HUDEP-2 (cell line): ENCODE measurements around the gene SEC61B.

Source experiments
- DNase-seq, 76 experiments: peaks; one replicate each; lab custom pipeline; 2025; ENCODE audit not compliant: unreplicated experiment in 76 of 76; lab: John Stamatoyannopoulos, UW

SEC61B gene

GRCh38 chr9:99266255-99267023, 44.4 kb downstream of the SEC61B start:
- DNase-seq, result peak in 63 of 76 experiments; percentile 3 to 69 (median 39)

- DNase-seq, result no peak
These were observed 47.3 kb downstream of the SEC61B start for GRCh38 chr9:99269416-99269815.

- no peak for DNase-seq
These were observed 48.4 kb downstream of the SEC61B start for GRCh38 chr9:99270491-99270890.

GRCh38 chr9:99272836-99273235, 50.8 kb downstream of the SEC61B start:
- DNase-seq, result no peak

- DNase-seq, result no peak
These were observed 51.9 kb downstream of the SEC61B start for GRCh38 chr9:99274016-99274415.

- DNase-seq, result no peak
These were observed 52.4 kb downstream of the SEC61B start for GRCh38 chr9:99274495-99274894.
